ENCODE data around the gene SENP1.

- TF ChIP-seq, protein P1, sequence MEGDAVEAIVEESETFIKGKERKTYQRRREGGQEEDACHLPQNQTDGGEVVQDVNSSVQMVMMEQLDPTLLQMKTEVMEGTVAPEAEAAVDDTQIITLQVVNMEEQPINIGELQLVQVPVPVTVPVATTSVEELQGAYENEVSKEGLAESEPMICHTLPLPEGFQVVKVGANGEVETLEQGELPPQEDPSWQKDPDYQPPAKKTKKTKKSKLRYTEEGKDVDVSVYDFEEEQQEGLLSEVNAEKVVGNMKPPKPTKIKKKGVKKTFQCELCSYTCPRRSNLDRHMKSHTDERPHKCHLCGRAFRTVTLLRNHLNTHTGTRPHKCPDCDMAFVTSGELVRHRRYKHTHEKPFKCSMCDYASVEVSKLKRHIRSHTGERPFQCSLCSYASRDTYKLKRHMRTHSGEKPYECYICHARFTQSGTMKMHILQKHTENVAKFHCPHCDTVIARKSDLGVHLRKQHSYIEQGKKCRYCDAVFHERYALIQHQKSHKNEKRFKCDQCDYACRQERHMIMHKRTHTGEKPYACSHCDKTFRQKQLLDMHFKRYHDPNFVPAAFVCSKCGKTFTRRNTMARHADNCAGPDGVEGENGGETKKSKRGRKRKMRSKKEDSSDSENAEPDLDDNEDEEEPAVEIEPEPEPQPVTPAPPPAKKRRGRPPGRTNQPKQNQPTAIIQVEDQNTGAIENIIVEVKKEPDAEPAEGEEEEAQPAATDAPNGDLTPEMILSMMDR (IDR thresholded peaks at IDR 0.05), result no peak
- TF ChIP-seq POLR2AphosphoS5 (IDR thresholded peaks at IDR 0.05) (no peak), POLR2A (IDR thresholded peaks at IDR 0.05) (no peak)
These were observed 20.9 kb downstream of the SENP1 start for GRCh38 chr12:48084841-48085460.
